ENCODE data around the gene NHSL2.

- TF ChIP-seq EP300 (IDR thresholded peaks at IDR 0.05; ENCODE audit: borderline replicate concordance in 1 of 2, low read depth in 1 of 2, low read length in 1 of 2) = no peak
- TF ChIP-seq CTCF (IDR thresholded peaks at IDR 0.05) = no peak
- no peak for TF ChIP-seq REST (IDR thresholded peaks at IDR 0.05; ENCODE audit: low read depth, low read length)
- no peak for TF ChIP-seq CHD2 (IDR thresholded peaks at IDR 0.05; ENCODE audit: low read length, partially characterized antibody)
These were observed 189.6 kb downstream of the NHSL2 start for GRCh38 chrX:72100051-72100755.
